Right atrium auricular region (tissue), 2 donors: Measurements from ENCODE around the gene DPP3. TPM values are rescaled to one million over a fixed set of nuclear protein-coding genes. Genes with fewer than 3 reads are reported as not detected.

Source experiments
- DNase-seq: peaks from one replicate; pipeline ENCODE4 v3.0.0-alpha.2; 2019; ENCODE audit warnings: low spot score
- H3K27ac ChIP-seq, 2 donors: fragments of 200-600 bp; sonication (generic); 1 replicate in 1 of 2; 2 replicates in 1 of 2; pipeline ENCODE4 v1.5.1; 2016 to 2019
- H3K27me3 ChIP-seq, 2 donors: fragments of 200-600 bp; sonication (generic); one replicate each; pipeline versions ENCODE4 v1.5.1 to v1.6.0; 2017 to 2019
- H3K36me3 ChIP-seq: fragments of 200-600 bp; sonication (generic); one replicate; pipeline ENCODE4 v1.5.1; 2016
- H3K4me1 ChIP-seq, 2 donors: fragments of 200-600 bp; sonication (generic); one replicate each; pipeline versions ENCODE4 v1.5.1 to v1.6.0; 2017 to 2019
- H3K4me3 ChIP-seq, 2 donors: fragments of 200-600 bp; sonication (generic); 1 replicate in 1 of 2; 2 replicates in 1 of 2; pipeline ENCODE4 v1.5.1; 2017 to 2019; ENCODE audit warnings: mild to moderate bottlenecking in 1 of 2, moderate library complexity in 1 of 2
- H3K9me3 ChIP-seq, 2 donors: fragments of 200-600 bp; sonication (generic); one replicate each; pipeline ENCODE4 v1.5.1; 2019
- total RNA-seq, 2 donors: library from RNA; depleted of rRNA; stranded (reverse); fragments of >200 nt; gene quantifications; one replicate each; pipeline ENCODE4 v1.1.0, GENCODE V29; 2016
- TF ChIP-seq, protein P1 (sequence below), 2 donors: fragments of 200-600 bp; sonication (generic); IDR thresholded peaks; one replicate each; pipeline ENCODE4 v1.5.1; 2019; ENCODE audit warnings: antibody characterized with exemption in 2 of 2

DPP3 gene
- total RNA-seq, 2 donors from 2014 or later = 8.2 to 11.1 TPM

DNA sequence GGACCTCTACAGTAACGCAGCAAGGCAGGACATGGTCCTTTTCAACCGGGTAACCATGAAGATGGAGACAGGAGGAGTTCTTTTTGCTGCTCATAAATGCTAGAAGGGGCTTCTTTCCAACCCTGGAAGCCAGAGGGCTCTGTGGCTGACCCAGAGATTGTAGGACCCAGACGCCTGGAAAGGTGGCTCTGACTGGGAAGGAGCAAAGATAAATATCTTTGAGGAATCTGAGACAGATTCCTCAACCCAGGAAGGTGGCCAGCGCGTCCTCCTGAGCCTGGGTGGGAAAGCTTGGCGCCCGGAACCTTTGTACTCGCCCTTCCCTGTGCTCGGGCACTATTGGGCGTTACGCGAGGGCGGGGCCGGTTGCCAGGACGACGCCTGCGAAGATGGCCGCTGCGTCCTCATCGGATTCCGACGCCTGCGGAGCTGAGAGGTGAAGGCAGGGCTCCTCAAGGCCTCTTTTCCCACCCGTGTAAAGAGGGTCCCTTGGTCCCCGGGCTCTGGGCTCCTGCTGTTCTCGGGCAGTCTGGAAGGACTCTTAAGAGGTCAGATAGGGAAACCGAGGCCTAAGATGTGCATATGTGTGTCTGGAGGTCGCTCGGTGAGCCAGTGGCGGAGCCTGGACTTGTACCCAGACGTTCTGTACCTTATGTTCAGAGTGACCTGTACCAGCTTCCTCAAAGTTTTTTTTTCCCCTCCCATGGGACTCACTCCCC is 30.2 kb downstream of the DPP3 start, which contains the start of gene BBS1:
Gene BBS1 (plus strand): TSS at position 365 of the 719 bp plus-strand sequence. CDS start 25 bp downstream, at position 390.
- H3K4me1 ChIP-seq = peaks cover 0 to 11% of the 10 kb centered on the region in 2 donors
- DNase-seq = peak; percentile 87
- peak within 1 kb of the TSS; percentile 59 to 74 for H3K4me3 ChIP-seq
- no peaks in the 10 kb centered on the region for H3K27me3 ChIP-seq
- peak within 1 kb of the TSS; percentile 49 to 58 for H3K27ac ChIP-seq
- TF ChIP-seq, protein P1, sequence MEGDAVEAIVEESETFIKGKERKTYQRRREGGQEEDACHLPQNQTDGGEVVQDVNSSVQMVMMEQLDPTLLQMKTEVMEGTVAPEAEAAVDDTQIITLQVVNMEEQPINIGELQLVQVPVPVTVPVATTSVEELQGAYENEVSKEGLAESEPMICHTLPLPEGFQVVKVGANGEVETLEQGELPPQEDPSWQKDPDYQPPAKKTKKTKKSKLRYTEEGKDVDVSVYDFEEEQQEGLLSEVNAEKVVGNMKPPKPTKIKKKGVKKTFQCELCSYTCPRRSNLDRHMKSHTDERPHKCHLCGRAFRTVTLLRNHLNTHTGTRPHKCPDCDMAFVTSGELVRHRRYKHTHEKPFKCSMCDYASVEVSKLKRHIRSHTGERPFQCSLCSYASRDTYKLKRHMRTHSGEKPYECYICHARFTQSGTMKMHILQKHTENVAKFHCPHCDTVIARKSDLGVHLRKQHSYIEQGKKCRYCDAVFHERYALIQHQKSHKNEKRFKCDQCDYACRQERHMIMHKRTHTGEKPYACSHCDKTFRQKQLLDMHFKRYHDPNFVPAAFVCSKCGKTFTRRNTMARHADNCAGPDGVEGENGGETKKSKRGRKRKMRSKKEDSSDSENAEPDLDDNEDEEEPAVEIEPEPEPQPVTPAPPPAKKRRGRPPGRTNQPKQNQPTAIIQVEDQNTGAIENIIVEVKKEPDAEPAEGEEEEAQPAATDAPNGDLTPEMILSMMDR (IDR thresholded peaks at IDR 0.05) = peak in 1 of 2 donors; percentile 13
- H3K36me3 ChIP-seq = peaks cover 12% of the 10 kb centered on the region
- no peaks in the 10 kb centered on the region for H3K9me3 ChIP-seq

- TF ChIP-seq, protein P1 (IDR thresholded peaks at IDR 0.05) = no peak
- peak overlapping the region; percentile 49 to 58 for H3K27ac ChIP-seq
These were observed 30.7 kb downstream of the DPP3 start for GRCh38 chr11:66510990-66511339.

DNA sequence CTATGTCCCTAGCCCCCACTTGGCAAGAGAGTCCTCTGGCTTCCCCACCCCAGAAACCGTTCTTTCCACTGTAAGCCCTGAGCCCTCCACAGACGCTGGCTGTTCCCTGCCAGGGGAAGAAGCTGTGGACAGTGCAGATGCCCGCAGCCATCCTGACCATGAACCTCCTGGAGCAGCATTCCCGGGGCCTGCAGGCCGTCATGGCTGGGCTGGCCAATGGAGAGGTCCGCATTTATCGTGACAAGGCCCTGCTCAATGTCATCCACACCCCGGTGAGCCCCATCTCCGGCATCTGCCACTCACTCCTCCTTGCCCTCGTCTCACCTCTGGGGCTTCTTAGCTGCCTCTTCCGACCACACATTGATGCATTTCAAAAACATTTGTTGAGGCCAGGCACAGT is 43.4 kb downstream of the DPP3 start:
- DNase-seq = no peak
- peak overlapping the region; percentile 53 to 70 for H3K27ac ChIP-seq
- H3K4me3 ChIP-seq = no peak overlapping the region
- TF ChIP-seq, protein P1 (IDR thresholded peaks at IDR 0.05) = no peak
- no peaks in the 10 kb centered on the region for H3K9me3 ChIP-seq
- peaks cover 36% of the 10 kb centered on the region for H3K36me3 ChIP-seq
- no peaks in the 10 kb centered on the region for H3K27me3 ChIP-seq
- peaks cover 0 to 7% of the 10 kb centered on the region in 2 donors for H3K4me1 ChIP-seq

More at GRCh38 chr11:66510990-66511339, 30.7 kb downstream of the DPP3 start:
- Histone ChIP-seq H3K9me3 (no peaks in the 10 kb centered on the region), H3K27me3 (no peaks in the 10 kb centered on the region), H3K4me1 (peaks cover 0 to 11% of the 10 kb centered on the region in 2 donors), H3K4me3 (peak overlapping the region; percentile 59 to 74), H3K36me3 (peaks cover 14% of the 10 kb centered on the region)
- no peak for DNase-seq

DNA sequence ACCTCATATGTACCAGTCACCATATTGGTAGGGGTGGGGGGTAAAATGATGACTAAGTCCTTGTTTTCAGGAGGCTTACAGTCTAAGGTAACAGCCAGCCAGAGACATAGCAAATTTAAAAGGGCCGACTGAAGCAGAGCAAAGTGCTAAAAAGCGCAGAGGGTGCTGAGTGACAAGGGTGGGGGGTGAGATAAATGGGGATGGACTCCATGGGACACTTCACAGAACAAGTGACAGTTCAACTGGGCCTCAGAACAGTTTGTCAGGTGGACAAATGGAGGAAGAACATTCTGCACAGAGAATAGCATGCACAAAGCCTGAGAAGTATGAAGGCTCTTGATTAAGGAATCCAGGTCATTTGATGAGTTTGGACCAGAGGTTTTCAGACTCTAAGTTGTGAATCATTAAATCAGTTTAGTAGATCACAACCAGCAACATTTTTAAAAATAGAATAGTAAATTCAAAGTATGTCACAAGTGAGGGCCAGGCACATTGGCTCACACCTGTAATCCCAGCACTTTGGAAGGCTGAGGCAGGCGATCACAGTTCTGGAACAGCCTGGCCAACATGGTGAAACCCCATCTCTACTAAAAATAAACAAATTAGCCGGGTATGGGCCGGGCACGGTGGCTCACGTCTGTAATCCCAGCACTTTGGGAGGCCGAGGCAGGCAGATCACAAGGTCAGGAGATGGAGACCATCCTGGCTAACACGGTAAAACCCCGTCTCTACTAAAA is 44.2 kb downstream of the DPP3 start:
- TF ChIP-seq, protein P1 (IDR thresholded peaks at IDR 0.05) = no peak
- Histone ChIP-seq H3K27me3 (no peaks in the 10 kb centered on the region), H3K36me3 (peaks cover 34% of the 10 kb centered on the region), H3K9me3 (no peaks in the 10 kb centered on the region), H3K4me1 (peaks cover 0 to 7% of the 10 kb centered on the region in 2 donors), H3K4me3 (no peak overlapping the region), H3K27ac (peak overlapping the region; percentile 43 to 70)
- no peak for DNase-seq

- DNase-seq = no peak
- Histone ChIP-seq H3K36me3 (peaks cover 11% of the 10 kb centered on the region), H3K27me3 (no peaks in the 10 kb centered on the region), H3K4me3 (no peak overlapping the region), H3K27ac (no peak overlapping the region), H3K9me3 (no peaks in the 10 kb centered on the region), H3K4me1 (peaks cover 0 to 4% of the 10 kb centered on the region in 2 donors)
- TF ChIP-seq, protein P1 (IDR thresholded peaks at IDR 0.05) = no peak
These were observed 48.8 kb downstream of the DPP3 start for GRCh38 chr11:66529069-66529468.
